Sigmoid colon (tissue), 4 donors: ENCODE data around the gene SLC25A34.

ENCODE experiments used
- EP300 ChIP-seq, 4 donors: sonication (generic); formaldehyde crosslinking; IDR thresholded peaks; one replicate each; pipeline ENCODE4 v1.6.1; 2017; ENCODE audit warnings: antibody characterized with exemption in 4 of 4
- POLR2A ChIP-seq, 2 donors: fragments of 450-650 bp; IDR thresholded peaks; one replicate each; pipeline ENCODE4 v1.6.1; 2016; ENCODE audit warnings: antibody characterized with exemption in 2 of 2, mild to moderate bottlenecking in 2 of 2, moderate library complexity in 2 of 2
- POLR2AphosphoS5 ChIP-seq, 4 donors: sonication (generic); formaldehyde crosslinking; IDR thresholded peaks; one replicate each; pipeline ENCODE4 v1.6.1; 2017; ENCODE audit warnings: antibody characterized with exemption in 4 of 4
- TF ChIP-seq, protein P1 (sequence below), 4 experiments: fragments of 450-650 bp in 3 of 4; fragments of 200-600 bp in 1 of 4; IDR thresholded peaks; one replicate each; pipeline ENCODE4 v1.5.1; 2016 to 2019; ENCODE audit warnings: antibody characterized with exemption in 4 of 4, mild to moderate bottlenecking in 3 of 4, moderate library complexity in 2 of 4

DNA sequence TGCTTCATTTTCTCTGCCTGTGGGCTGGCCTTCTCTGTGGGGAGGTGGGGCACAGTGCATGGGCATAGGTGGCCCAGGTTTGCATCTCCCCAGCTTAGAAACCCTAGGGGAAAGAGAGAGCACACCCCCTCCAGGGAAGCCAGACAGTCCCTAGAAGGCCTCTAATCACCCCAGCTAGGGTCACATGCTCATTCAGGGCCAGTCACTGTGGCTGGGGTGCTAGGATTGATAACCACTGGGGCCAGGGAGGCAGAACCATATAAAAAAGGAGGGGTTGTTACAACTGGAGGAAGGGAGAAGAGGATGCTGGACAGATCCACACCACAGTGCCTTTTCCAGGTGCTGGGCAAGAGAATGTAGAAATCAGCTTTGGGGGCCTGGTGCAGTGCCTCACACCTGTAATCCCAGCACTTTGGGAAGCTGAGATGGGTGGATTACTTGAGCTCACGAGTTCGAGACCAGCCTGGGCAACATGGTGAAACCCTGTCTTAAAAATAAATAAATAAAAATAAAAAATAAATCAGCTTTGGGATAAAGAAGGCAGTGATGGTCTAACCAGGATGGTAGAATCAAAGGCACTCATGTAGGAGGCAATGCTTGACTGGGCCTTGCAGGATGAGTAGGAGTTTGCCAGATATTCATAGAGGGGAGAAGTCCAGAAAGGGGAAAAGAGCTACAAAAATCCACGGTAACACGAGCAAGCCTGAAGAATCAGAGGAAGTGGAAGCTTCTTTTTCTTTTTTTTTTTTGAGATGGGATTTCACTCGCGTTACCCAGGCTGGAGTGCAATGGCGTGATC, 42.0 kb downstream of the SLC25A34 start:
- TF ChIP-seq, protein P1, sequence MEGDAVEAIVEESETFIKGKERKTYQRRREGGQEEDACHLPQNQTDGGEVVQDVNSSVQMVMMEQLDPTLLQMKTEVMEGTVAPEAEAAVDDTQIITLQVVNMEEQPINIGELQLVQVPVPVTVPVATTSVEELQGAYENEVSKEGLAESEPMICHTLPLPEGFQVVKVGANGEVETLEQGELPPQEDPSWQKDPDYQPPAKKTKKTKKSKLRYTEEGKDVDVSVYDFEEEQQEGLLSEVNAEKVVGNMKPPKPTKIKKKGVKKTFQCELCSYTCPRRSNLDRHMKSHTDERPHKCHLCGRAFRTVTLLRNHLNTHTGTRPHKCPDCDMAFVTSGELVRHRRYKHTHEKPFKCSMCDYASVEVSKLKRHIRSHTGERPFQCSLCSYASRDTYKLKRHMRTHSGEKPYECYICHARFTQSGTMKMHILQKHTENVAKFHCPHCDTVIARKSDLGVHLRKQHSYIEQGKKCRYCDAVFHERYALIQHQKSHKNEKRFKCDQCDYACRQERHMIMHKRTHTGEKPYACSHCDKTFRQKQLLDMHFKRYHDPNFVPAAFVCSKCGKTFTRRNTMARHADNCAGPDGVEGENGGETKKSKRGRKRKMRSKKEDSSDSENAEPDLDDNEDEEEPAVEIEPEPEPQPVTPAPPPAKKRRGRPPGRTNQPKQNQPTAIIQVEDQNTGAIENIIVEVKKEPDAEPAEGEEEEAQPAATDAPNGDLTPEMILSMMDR (IDR thresholded peaks at IDR 0.05): no peak
- TF ChIP-seq POLR2A (IDR thresholded peaks at IDR 0.05) (no peak), POLR2AphosphoS5 (IDR thresholded peaks at IDR 0.05) (no peak), EP300 (IDR thresholded peaks at IDR 0.05) (no peak)
